ENCODE results near the gene SLC37A1.

DNA sequence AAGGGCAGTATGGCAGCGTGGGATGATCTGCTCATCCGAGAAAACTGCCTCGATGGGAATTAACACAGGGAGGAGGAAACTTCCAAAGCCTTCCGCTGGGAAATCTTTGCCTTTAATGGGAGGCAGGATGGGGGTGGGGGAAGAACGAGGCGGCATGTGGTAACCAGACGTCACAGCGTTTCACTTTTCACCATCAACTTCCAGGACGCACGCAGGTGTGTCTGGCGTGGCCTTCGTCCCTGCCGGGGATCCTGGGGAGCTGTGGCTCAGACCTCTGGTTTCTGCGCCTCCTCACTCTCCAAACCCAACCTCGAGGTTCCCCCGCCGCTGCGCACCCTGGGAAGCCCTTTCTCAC lies 17.9 kb upstream of the SLC37A1 start:
- TF ChIP-seq, protein P1, sequence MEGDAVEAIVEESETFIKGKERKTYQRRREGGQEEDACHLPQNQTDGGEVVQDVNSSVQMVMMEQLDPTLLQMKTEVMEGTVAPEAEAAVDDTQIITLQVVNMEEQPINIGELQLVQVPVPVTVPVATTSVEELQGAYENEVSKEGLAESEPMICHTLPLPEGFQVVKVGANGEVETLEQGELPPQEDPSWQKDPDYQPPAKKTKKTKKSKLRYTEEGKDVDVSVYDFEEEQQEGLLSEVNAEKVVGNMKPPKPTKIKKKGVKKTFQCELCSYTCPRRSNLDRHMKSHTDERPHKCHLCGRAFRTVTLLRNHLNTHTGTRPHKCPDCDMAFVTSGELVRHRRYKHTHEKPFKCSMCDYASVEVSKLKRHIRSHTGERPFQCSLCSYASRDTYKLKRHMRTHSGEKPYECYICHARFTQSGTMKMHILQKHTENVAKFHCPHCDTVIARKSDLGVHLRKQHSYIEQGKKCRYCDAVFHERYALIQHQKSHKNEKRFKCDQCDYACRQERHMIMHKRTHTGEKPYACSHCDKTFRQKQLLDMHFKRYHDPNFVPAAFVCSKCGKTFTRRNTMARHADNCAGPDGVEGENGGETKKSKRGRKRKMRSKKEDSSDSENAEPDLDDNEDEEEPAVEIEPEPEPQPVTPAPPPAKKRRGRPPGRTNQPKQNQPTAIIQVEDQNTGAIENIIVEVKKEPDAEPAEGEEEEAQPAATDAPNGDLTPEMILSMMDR (conservative IDR thresholded peaks at IDR 0.05) = no peak
- TF ChIP-seq EZH2 (IDR thresholded peaks at IDR 0.05; ENCODE audit: low read depth) = no peak
